Suprapubic skin (tissue), 4 donors: ENCODE data around the gene GBGT1. TPM values are rescaled to one million over a fixed set of nuclear protein-coding genes. Genes with fewer than 3 reads are reported as not detected.

ENCODE experiments used
- DNase-seq, 2 donors: peaks; one replicate each; pipeline ENCODE4 v3.0.0-alpha.2; 2019; ENCODE audit warnings: low spot score in 2 of 2
- H3K27ac ChIP-seq: fragments of 200-600 bp; sonication (generic); one replicate; pipeline ENCODE4 v1.5.1; 2019
- H3K27me3 ChIP-seq: fragments of 200-600 bp; sonication (generic); one replicate; pipeline ENCODE4 v1.5.1; 2019
- H3K36me3 ChIP-seq: fragments of 200-600 bp; sonication (generic); one replicate; pipeline ENCODE4 v1.5.1; 2019
- H3K4me1 ChIP-seq: fragments of 200-600 bp; sonication (generic); one replicate; pipeline ENCODE4 v1.5.1; 2019
- H3K4me3 ChIP-seq: fragments of 200-600 bp; sonication (generic); one replicate; pipeline ENCODE4 v1.5.1; 2019; ENCODE audit warnings: mild to moderate bottlenecking
- H3K9me3 ChIP-seq: fragments of 200-600 bp; sonication (generic); one replicate; pipeline ENCODE4 v1.5.1; 2019
- EP300 ChIP-seq: sonication (generic); formaldehyde crosslinking; IDR thresholded peaks from one replicate; pipeline ENCODE4 v1.6.1; 2017; ENCODE audit warnings: antibody characterized with exemption
- POLR2A ChIP-seq, 2 donors: fragments of 450-650 bp; IDR thresholded peaks; one replicate each; pipeline ENCODE4 v1.6.1; 2017; ENCODE audit warnings: antibody characterized with exemption in 2 of 2, mild to moderate bottlenecking in 2 of 2, moderate library complexity in 2 of 2
- POLR2AphosphoS5 ChIP-seq, 3 donors: sonication (generic); formaldehyde crosslinking; IDR thresholded peaks; one replicate each; pipeline ENCODE4 v1.6.1; 2017; ENCODE audit warnings: antibody characterized with exemption in 3 of 3
- WGBS: methylation state at CpG from one replicate; pipeline ENCODE4 v1.1.5; 2018; 5-methylcytosine and 5-hydroxymethylcytosine counted together
- total RNA-seq, 4 donors: library from RNA; depleted of rRNA; stranded (reverse); fragments of >200 nt; gene quantifications; one replicate each; pipeline ENCODE4 v1.1.0, GENCODE V29; 2016
- TF ChIP-seq, protein P1 (sequence below), 2 donors: fragments of 200-600 bp in 1 of 2; fragments of 450-650 bp in 1 of 2; sonication (generic) in 1 of 2; IDR thresholded peaks; one replicate each; pipeline ENCODE4 v1.5.1; 2016 to 2019; ENCODE audit warnings: antibody characterized with exemption in 2 of 2, mild to moderate bottlenecking in 1 of 2, moderate library complexity in 1 of 2

Gene GBGT1
- total RNA-seq, 4 donors from 2014 or later = 2.6 to 14.6 (median 5.8) TPM

DNA sequence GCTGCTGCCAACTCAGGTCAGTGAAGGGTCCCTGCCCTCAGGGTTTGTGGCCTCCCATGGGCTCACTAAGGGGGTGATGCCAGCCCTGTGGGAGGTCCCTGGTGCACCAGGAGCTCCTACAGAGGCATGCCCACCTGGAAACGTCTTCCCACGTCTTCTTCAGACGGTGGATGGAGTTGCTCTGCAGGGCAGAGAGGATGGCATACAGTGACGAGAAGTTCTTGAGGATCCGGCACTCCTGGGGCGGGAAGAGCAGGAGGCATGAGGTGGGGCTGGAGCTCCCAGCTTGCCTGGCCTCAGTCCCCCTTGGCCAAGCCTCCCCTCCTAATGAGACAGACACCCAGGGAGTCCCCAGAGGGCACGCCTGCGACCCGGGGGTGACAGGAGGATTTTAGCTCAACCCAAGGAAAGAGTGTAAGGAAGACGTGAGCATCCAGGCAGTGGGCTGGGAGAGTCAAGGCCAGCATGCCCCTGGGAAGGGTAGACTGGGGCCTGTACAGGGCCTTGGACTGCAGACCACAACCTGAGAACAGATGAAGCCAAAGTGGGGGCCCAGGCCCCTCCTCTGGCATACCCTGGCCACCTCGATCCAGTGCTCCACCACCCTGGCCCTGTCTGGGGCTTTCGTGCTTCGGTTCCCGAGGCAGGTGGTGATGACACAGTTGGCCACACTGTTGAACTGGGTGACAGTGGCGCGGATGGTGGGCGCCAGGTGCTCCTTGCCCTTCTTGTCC is 57.0 kb downstream of the GBGT1 start:
- WGBS = 87% methylated on average over 16 of the region's 17 CpGs
- DNase-seq = peak in 1 of 2 donors; percentile 64
- no peaks in the 10 kb centered on the region for H3K9me3 ChIP-seq
- H3K36me3 ChIP-seq = peaks cover 100% of the 10 kb centered on the region
- no peak overlapping the region for H3K4me3 ChIP-seq
- no peak overlapping the region for H3K27ac ChIP-seq
- no peak for TF ChIP-seq POLR2A (IDR thresholded peaks at IDR 0.05)
- TF ChIP-seq EP300 = no peak
- TF ChIP-seq, protein P1, sequence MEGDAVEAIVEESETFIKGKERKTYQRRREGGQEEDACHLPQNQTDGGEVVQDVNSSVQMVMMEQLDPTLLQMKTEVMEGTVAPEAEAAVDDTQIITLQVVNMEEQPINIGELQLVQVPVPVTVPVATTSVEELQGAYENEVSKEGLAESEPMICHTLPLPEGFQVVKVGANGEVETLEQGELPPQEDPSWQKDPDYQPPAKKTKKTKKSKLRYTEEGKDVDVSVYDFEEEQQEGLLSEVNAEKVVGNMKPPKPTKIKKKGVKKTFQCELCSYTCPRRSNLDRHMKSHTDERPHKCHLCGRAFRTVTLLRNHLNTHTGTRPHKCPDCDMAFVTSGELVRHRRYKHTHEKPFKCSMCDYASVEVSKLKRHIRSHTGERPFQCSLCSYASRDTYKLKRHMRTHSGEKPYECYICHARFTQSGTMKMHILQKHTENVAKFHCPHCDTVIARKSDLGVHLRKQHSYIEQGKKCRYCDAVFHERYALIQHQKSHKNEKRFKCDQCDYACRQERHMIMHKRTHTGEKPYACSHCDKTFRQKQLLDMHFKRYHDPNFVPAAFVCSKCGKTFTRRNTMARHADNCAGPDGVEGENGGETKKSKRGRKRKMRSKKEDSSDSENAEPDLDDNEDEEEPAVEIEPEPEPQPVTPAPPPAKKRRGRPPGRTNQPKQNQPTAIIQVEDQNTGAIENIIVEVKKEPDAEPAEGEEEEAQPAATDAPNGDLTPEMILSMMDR (IDR thresholded peaks at IDR 0.05) = no peak
- TF ChIP-seq POLR2AphosphoS5 (IDR thresholded peaks at IDR 0.05) = no peak
- no peaks in the 10 kb centered on the region for H3K27me3 ChIP-seq
- peaks cover 9% of the 10 kb centered on the region for H3K4me1 ChIP-seq

DNA sequence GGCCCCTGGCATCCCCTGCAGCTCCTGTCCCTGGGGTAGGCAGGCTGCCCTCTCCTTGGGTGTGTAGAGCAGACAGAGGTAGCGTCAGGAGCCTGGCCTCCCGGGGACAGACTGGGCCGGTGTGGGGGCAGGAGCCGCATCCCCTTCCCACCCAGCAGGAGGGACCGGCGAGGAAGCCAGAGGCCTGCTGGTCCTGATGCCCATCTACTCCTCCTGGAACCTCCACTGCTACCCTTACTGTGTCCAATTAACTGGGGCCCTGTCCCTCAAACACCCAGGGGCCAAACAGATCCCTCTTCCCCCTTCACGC is 58.3 kb downstream of the GBGT1 start:
- Histone ChIP-seq H3K4me3 (no peak overlapping the region), H3K27ac (no peak overlapping the region), H3K4me1 (peaks cover 9% of the 10 kb centered on the region), H3K9me3 (no peaks in the 10 kb centered on the region), H3K27me3 (no peaks in the 10 kb centered on the region), H3K36me3 (peaks cover 100% of the 10 kb centered on the region)
- DNase-seq = no peak
- no peak for TF ChIP-seq EP300
- TF ChIP-seq, protein P1 (IDR thresholded peaks at IDR 0.05) = no peak
- TF ChIP-seq POLR2A (IDR thresholded peaks at IDR 0.05) = no peak
- no peak for TF ChIP-seq POLR2AphosphoS5 (IDR thresholded peaks at IDR 0.05)
- WGBS = no CpG with 5 or more reads among the region's 7 CpGs

DNA sequence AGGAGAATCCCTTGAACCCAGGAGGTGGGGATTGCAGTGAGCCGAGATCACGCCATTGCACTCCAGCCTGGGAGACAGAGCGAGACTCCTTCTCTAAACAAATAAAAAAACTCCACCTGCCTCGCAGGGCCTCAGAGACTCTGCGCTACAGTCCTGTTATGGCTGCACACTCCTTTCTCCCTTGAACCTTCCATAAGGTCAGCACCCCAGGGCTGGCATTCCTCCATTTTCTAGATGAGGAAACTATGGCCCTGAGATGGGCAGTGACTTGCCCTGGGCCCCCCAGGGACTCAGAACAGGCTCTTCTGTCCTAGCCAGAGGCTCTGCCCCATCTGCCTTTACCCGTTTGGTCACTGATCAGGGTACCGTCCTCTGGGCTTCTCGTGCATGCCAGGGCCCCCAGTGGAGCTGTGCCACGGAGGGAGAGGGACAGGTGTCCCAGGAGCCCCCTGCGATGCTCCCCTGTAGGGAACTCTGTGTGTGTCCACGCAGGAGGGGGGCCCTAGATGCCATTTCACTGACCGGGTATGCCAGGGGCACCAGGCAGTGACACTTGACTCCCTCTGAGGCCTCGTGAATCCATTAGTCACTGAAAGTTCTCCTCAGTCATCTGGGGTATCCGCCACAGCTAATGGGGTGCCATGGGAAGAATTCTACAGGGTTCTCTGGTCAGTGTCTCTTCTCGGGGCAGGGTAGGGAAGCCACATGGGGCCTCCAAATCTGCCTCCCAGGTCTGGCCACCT is 58.8 kb downstream of the GBGT1 start:
- TF ChIP-seq POLR2AphosphoS5 (IDR thresholded peaks at IDR 0.05) = no peak
- no peak for TF ChIP-seq EP300
- no peak for TF ChIP-seq POLR2A (IDR thresholded peaks at IDR 0.05)
- TF ChIP-seq, protein P1 (IDR thresholded peaks at IDR 0.05) = no peak
- Histone ChIP-seq H3K4me1 (peaks cover 9% of the 10 kb centered on the region), H3K27me3 (no peaks in the 10 kb centered on the region), H3K9me3 (no peaks in the 10 kb centered on the region), H3K4me3 (no peak overlapping the region), H3K36me3 (peaks cover 100% of the 10 kb centered on the region), H3K27ac (no peak overlapping the region)
- 100% methylated on average over 6 of the region's 15 CpGs for WGBS
- DNase-seq = peak in 1 of 2 donors; percentile 56

DNA sequence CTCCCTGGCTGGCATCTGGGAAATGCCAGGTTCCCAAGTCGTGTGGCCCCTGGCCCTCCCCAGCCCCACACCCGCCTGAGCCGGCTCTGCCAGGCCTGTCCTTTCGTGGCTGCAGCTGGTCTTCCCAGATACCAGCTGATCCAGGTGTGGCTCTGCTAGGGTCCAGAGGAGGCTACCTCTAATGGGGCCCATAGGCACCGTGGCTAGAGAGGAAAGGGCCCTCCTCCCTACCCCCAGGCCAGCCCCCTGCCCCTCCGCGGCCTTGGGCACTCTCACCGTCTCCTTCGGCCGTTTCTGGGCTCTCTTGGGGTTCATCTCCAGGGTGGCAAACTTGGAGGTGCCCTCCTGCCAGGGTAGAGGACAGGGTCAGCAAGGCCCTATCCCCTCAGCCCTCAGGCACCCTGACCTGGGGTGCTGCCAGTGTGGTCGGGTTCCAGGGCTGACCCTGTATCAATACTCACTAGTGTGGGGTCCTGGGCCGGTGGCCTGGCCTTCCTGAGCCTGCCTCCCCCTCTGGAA is 59.7 kb downstream of the GBGT1 start:
- no peaks in the 10 kb centered on the region for H3K9me3 ChIP-seq
- 81% methylated on average over 9 of the region's 12 CpGs for WGBS
- H3K4me3 ChIP-seq = no peak overlapping the region
- peak overlapping the region; percentile 11 for H3K27ac ChIP-seq
- DNase-seq = peak in 1 of 2 donors; percentile 64
- H3K4me1 ChIP-seq = peaks cover 9% of the 10 kb centered on the region
- H3K36me3 ChIP-seq = peaks cover 100% of the 10 kb centered on the region
- H3K27me3 ChIP-seq = no peaks in the 10 kb centered on the region
- TF ChIP-seq POLR2AphosphoS5 (IDR thresholded peaks at IDR 0.05) (no peak), POLR2A (IDR thresholded peaks at IDR 0.05) (no peak), EP300 (no peak)
- TF ChIP-seq, protein P1 (IDR thresholded peaks at IDR 0.05) = no peak
